Measurements from ENCODE around the gene BRD4. TPM values are rescaled to one million over a fixed set of nuclear protein-coding genes. Genes with fewer than 3 reads are reported as not detected.

The BRD4 gene
- total and polyA plus RNA-seq, 2 donors from 2014 or later = 14.3 to 107 TPM

- FAIRE-seq = no peak
- Histone ChIP-seq H3K9me3 (ENCODE audit: control insufficient read depth in 2 of 3, insufficient read depth in 1 of 3, low read length in 3 of 3) (no peaks in the 10 kb centered on the region), H3K9ac (ENCODE audit: low read length in 3 of 3) (no peak overlapping the region), H3K4me1 (ENCODE audit: control insufficient read depth in 2 of 3, insufficient read depth in 2 of 3, low read depth in 1 of 3, low read length in 3 of 3) (peaks cover 0 to 15% (median 11%) of the 10 kb centered on the region in 3 donors), H3K27ac (ENCODE audit: low read depth in 2 of 2, low read length in 2 of 2) (no peak overlapping the region), H3K4me3 (ENCODE audit: low read length in 3 of 3) (no peak overlapping the region), H3K36me3 (ENCODE audit: control insufficient read depth in 2 of 3, insufficient read depth in 3 of 3, low read length in 3 of 3) (peaks cover 4 to 76% (median 51%) of the 10 kb centered on the region in 3 donors), H3K27me3 (ENCODE audit: control insufficient read depth, insufficient read depth, low read length) (no peaks in the 10 kb centered on the region)
- DNase-seq = no peak
- intact Hi-C loops (cut with DNase I) = loop anchor here (10.0 kb wide), 1 partner anchor 71 kb away; the partner anchor contains the start of gene BRD4
- TF ChIP-seq CTCF (IDR thresholded peaks at IDR 0.05; ENCODE audit: borderline replicate concordance, extremely low read depth, insufficient read depth) = no peak
These were observed 68.9 kb downstream of the BRD4 start for GRCh38 chr19:15263361-15263985.

GRCh38 chr19:15262011-15262410 lies 70.3 kb downstream of the BRD4 start:
- TF ChIP-seq CTCF (IDR thresholded peaks at IDR 0.05; ENCODE audit: borderline replicate concordance, extremely low read depth, insufficient read depth) = no peak
- no peak overlapping the region for H3K27ac ChIP-seq (ENCODE audit: low read depth in 2 of 2, low read length in 2 of 2)
- H3K9me3 ChIP-seq (ENCODE audit: control insufficient read depth in 2 of 3, insufficient read depth in 1 of 3, low read length in 3 of 3) = no peaks in the 10 kb centered on the region
- peaks cover 7 to 80% (median 56%) of the 10 kb centered on the region in 3 donors for H3K36me3 ChIP-seq (ENCODE audit: control insufficient read depth in 2 of 3, insufficient read depth in 3 of 3, low read length in 3 of 3)
- DNase-seq (no peak), FAIRE-seq (no peak)
- H3K4me3 ChIP-seq (ENCODE audit: low read length in 3 of 3) = no peak overlapping the region
- no peak overlapping the region for H3K9ac ChIP-seq (ENCODE audit: low read length in 3 of 3)
- no peaks in the 10 kb centered on the region for H3K27me3 ChIP-seq (ENCODE audit: control insufficient read depth, insufficient read depth, low read length)
- intact Hi-C loops (cut with DNase I) = loop anchor here (10.0 kb wide), 1 partner anchor 73 kb away; the partner anchor contains the start of gene BRD4
- H3K4me1 ChIP-seq (ENCODE audit: control insufficient read depth in 2 of 3, insufficient read depth in 2 of 3, low read depth in 1 of 3, low read length in 3 of 3) = peaks cover 0 to 15% (median 11%) of the 10 kb centered on the region in 3 donors

GRCh38 chr19:15260939-15261338 lies 71.4 kb downstream of the BRD4 start:
- no peak overlapping the region for H3K27ac ChIP-seq (ENCODE audit: low read depth in 2 of 2, low read length in 2 of 2)
- no peak for TF ChIP-seq CTCF (IDR thresholded peaks at IDR 0.05; ENCODE audit: borderline replicate concordance, extremely low read depth, insufficient read depth)
- no peaks in the 10 kb centered on the region for H3K27me3 ChIP-seq (ENCODE audit: control insufficient read depth, insufficient read depth, low read length)
- H3K9me3 ChIP-seq (ENCODE audit: control insufficient read depth in 2 of 3, insufficient read depth in 1 of 3, low read length in 3 of 3) = no peaks in the 10 kb centered on the region
- intact Hi-C loops (cut with DNase I) = loop anchor here (10.0 kb wide), 1 partner anchor 74 kb away; the partner anchor contains the start of gene BRD4
- H3K4me3 ChIP-seq (ENCODE audit: low read length in 3 of 3) = no peak overlapping the region
- H3K9ac ChIP-seq (ENCODE audit: low read length in 3 of 3) = no peak overlapping the region
- FAIRE-seq (no peak), DNase-seq (peak in 2 of 5 donors; percentile 39 to 61)
- H3K4me1 ChIP-seq (ENCODE audit: control insufficient read depth in 2 of 3, insufficient read depth in 2 of 3, low read depth in 1 of 3, low read length in 3 of 3) = peaks cover 0 to 9% (median 4%) of the 10 kb centered on the region in 3 donors
- H3K36me3 ChIP-seq (ENCODE audit: control insufficient read depth in 2 of 3, insufficient read depth in 3 of 3, low read length in 3 of 3) = peaks cover 9 to 83% (median 59%) of the 10 kb centered on the region in 3 donors

Data from kidney (tissue), 14 donors.